Naive thymus-derived CD4-positive, alpha-beta T cell (primary cell): Measurements from ENCODE around the gene ADAMTS16. TPM values are rescaled to one million over a fixed set of nuclear protein-coding genes. Genes with fewer than 3 reads are reported as not detected.

Experiments
- ATAC-seq: fragments of 150-1000 bp; cut with Tn5 transposase; 2 replicates; pipeline ENCODE4 v1.10.0; 2021; ENCODE audit warnings: mild to moderate bottlenecking, moderate library complexity
- CTCF ChIA-PET: fragments of 350-600 bp; sonication (Branson Sonifier 250); formaldehyde crosslinking; loops from one replicate; lab custom pipeline; 2021; ENCODE audit warnings: antibody characterized with exemption; lab: Charles Lee
- POLR2A ChIA-PET: fragments of 350-600 bp; sonication (Branson Sonifier 250); formaldehyde crosslinking; loops from one replicate; lab custom pipeline; 2021; ENCODE audit warnings: antibody characterized with exemption, inconsistent platforms; lab: Charles Lee
- DNase-seq, 9 donors: peaks; one replicate each; pipeline versions ENCODE4 v3.0.0 to v3.0.0-alpha.2; 2020 to 2022; ENCODE audit warnings: mixed read lengths in 1 of 9
- H3K27ac ChIP-seq: one replicate; pipeline ENCODE4 v1.7.0; 2013; ENCODE audit warnings: mild to moderate bottlenecking, low read depth, low read length, moderate library complexity
- H3K27me3 ChIP-seq, 2 donors: one replicate each; pipeline ENCODE4 v1.7.0; 2013; ENCODE audit warnings: low read length in 2 of 2, mild to moderate bottlenecking in 2 of 2, moderate library complexity in 2 of 2; ENCODE audit not compliant: control insufficient read depth in 2 of 2, insufficient read depth in 2 of 2
- H3K36me3 ChIP-seq, 3 experiments: 1 replicate in 2 of 3; 2 replicates in 1 of 3; pipeline ENCODE4 v1.7.0; 2013; ENCODE audit warnings: low read length in 3 of 3, mild to moderate bottlenecking in 3 of 3, moderate library complexity in 1 of 3; ENCODE audit not compliant: insufficient read depth in 3 of 3, control insufficient read depth in 2 of 3
- H3K4me1 ChIP-seq, 2 donors: one replicate each; pipeline ENCODE4 v1.7.0; 2013; ENCODE audit warnings: low read length in 2 of 2, mild to moderate bottlenecking in 2 of 2, moderate library complexity in 1 of 2; ENCODE audit not compliant: control insufficient read depth in 2 of 2, insufficient read depth in 2 of 2
- H3K4me3 ChIP-seq: 2 replicates; pipeline ENCODE4 v1.7.0; 2013; ENCODE audit warnings: mild to moderate bottlenecking, low read length
- H3K9me3 ChIP-seq, 3 experiments: 1 replicate in 2 of 3; 2 replicates in 1 of 3; pipeline ENCODE4 v1.7.0; 2013; ENCODE audit warnings: low read length in 3 of 3; ENCODE audit not compliant: control insufficient read depth in 2 of 3
- H3K27ac Mint-ChIP-seq, 9 donors: one replicate each; pipeline ENCODE4 v1.8.0; 2020 to 2022; ENCODE audit warnings: mixed read lengths in 9 of 9, mild to moderate bottlenecking in 8 of 9, moderate library complexity in 5 of 9, inconsistent platforms in 2 of 9
- H3K27me3 Mint-ChIP-seq, 5 donors: one replicate each; pipeline ENCODE4 v1.8.0; 2021 to 2022; ENCODE audit warnings: mixed read lengths in 5 of 5, mild to moderate bottlenecking in 1 of 5
- H3K36me3 Mint-ChIP-seq, 5 donors: one replicate each; pipeline ENCODE4 v1.8.0; 2020 to 2022; ENCODE audit warnings: mixed read lengths in 5 of 5, mild to moderate bottlenecking in 3 of 5, inconsistent platforms in 1 of 5
- H3K4me1 Mint-ChIP-seq, 7 donors: one replicate each; pipeline ENCODE4 v1.8.0; 2020 to 2022; ENCODE audit warnings: mixed read lengths in 7 of 7, mild to moderate bottlenecking in 3 of 7, inconsistent platforms in 1 of 7
- H3K4me3 Mint-ChIP-seq, 10 donors: one replicate each; pipeline ENCODE4 v1.8.0; 2020 to 2022; ENCODE audit warnings: mild to moderate bottlenecking in 10 of 10, mixed read lengths in 10 of 10, moderate library complexity in 6 of 10, inconsistent platforms in 2 of 10
- H3K9me3 Mint-ChIP-seq, 11 donors: one replicate each; pipeline ENCODE4 v1.8.0; 2020 to 2022; ENCODE audit warnings: mixed read lengths in 11 of 11, mild to moderate bottlenecking in 4 of 11, inconsistent platforms in 1 of 11, moderate library complexity in 1 of 11
- intact Hi-C, 2 donors: fragments of 100-400 bp; cut with micrococcal nuclease; formaldehyde crosslinking; loops; one replicate each; pipeline ENCODE4 v1.15.1; 2023
- polyA plus RNA-seq, 2 donors: library from polyadenylated mRNA; unstranded; fragments of 300-500 nt; fragmentation: Illumina TruSeq; gene quantifications; one replicate each; pipeline ENCODE4 v1.2.3, GENCODE V29; 2021
- total RNA-seq, 6 experiments: library from RNA in 5 of 6; stranded (reverse) in 5 of 6; gene quantifications; 1 replicate in 5 of 6; 2 replicates in 1 of 6; pipeline ENCODE4 v1.2.3 and lab custom pipeline; 2021 to 2026

ADAMTS16 gene
- total and polyA plus RNA-seq, 7 experiments from 2014 or later = not detected

DNA sequence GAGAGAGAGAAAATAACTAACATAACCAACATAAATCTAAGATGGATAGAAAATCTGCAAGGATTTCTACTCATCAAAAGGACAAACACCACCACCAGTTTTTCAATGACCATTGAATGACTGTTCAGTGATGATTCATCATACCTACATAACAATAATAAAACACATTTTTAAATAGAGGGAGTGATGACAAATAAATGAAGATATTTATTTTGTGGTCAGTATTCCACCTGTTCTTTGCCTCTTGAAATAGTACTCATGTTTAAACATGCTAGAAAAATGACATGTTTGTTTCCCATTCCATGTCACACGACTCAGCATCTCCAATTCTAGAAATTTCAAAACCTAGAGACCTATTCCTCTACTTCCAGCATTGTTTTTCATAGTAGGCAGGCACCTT, 34.6 kb upstream of the ADAMTS16 start:
- CTCF ChIA-PET = no interaction called here

DNA sequence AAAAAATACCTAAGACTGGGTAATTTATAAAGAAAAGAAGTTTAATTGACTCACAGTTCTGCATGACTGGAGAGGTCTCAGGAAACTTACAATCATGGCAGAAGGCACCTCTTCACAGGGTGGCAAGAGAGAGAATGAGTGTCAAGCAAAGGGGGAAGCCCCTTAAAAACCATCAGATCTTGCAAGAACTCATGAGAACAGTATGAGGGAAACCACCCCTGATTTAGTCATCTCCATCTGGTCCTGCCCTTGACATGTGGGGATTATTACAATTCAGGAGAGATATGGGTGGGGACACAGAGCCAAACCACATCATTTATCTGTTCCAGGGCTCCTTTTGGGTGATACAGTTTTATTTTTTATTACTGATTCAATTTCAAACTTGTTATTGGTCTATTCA, 23.2 kb upstream of the ADAMTS16 start:
- Mint-ChIP-seq H3K4me1 (peaks cover 0 to 2% (median 0%) of the 10 kb centered on the region in 7 donors), H3K27ac (no peak overlapping the region), H3K9me3 (peaks cover 0 to 33% (median 9%) of the 10 kb centered on the region in 11 donors), H3K4me3 (no peak overlapping the region), H3K36me3 (no peaks in the 10 kb centered on the region), H3K27me3 (peaks cover 0 to 22% (median 6%) of the 10 kb centered on the region in 5 donors)
- DNase-seq (no peak), ATAC-seq (no peak)
- intact Hi-C loops = no loop called here
- ChIA-PET POLR2A (no interaction called here), CTCF (no interaction called here)
- Histone ChIP-seq H3K4me3 (no peak overlapping the region), H3K9me3 (no peaks in the 10 kb centered on the region), H3K27me3 (no peaks in the 10 kb centered on the region), H3K4me1 (no peaks in the 10 kb centered on the region), H3K27ac (no peak overlapping the region), H3K36me3 (no peaks in the 10 kb centered on the region)

More for the DNA sequence above, 34.6 kb upstream of the ADAMTS16 start:
- Mint-ChIP-seq H3K36me3 (no peaks in the 10 kb centered on the region), H3K4me1 (no peaks in the 10 kb centered on the region), H3K4me3 (no peak overlapping the region), H3K27me3 (peaks cover 0 to 5% (median 0%) of the 10 kb centered on the region in 5 donors), H3K27ac (no peak overlapping the region), H3K9me3 (peaks cover 0 to 13% (median 0%) of the 10 kb centered on the region in 11 donors)
- intact Hi-C loops = no loop called here
- no peak for DNase-seq
- H3K9me3 ChIP-seq = no peaks in the 10 kb centered on the region
- H3K27me3 ChIP-seq = no peaks in the 10 kb centered on the region
- POLR2A ChIA-PET = no interaction called here
- ATAC-seq = no peak
- H3K4me3 ChIP-seq = no peak overlapping the region
- no peaks in the 10 kb centered on the region for H3K4me1 ChIP-seq
- no peaks in the 10 kb centered on the region for H3K36me3 ChIP-seq
- H3K27ac ChIP-seq = no peak overlapping the region

DNA sequence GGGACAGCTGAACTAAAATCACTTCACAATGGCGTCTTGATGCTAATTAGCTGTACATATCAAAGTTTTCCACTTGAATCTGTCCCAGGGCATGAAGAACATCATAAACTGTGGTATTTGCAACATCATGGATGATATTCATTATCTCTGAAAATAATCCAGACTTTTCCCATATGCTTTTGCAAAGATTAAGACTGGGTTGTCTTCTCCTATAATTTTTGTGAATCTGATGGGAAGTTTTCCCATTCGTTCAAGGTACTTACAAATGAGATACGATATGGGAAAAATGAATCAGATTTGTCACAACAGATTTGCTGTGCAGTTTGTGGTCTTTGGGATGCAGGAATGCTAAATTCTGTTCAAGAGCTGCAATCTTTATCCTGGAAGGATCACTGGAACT, 17.4 kb upstream of the ADAMTS16 start:
- ChIA-PET CTCF (no interaction called here), POLR2A (no interaction called here)
- Mint-ChIP-seq H3K4me1 (peaks cover 0 to 2% (median 0%) of the 10 kb centered on the region in 7 donors), H3K9me3 (peaks cover 0 to 22% (median 6%) of the 10 kb centered on the region in 11 donors), H3K27ac (no peak overlapping the region), H3K4me3 (no peak overlapping the region), H3K36me3 (no peaks in the 10 kb centered on the region), H3K27me3 (peaks cover 0 to 32% (median 16%) of the 10 kb centered on the region in 5 donors)
- H3K9me3 ChIP-seq = no peaks in the 10 kb centered on the region
- H3K36me3 ChIP-seq = no peaks in the 10 kb centered on the region
- DNase-seq (no peak), ATAC-seq (no peak)
- H3K27me3 ChIP-seq = no peaks in the 10 kb centered on the region
- intact Hi-C loops = no loop called here
- no peak overlapping the region for H3K27ac ChIP-seq
- no peak overlapping the region for H3K4me3 ChIP-seq
- H3K4me1 ChIP-seq = no peaks in the 10 kb centered on the region

- POLR2A ChIA-PET = no interaction called here
- Histone ChIP-seq H3K27me3 (no peaks in the 10 kb centered on the region), H3K4me1 (no peaks in the 10 kb centered on the region), H3K4me3 (no peak overlapping the region), H3K9me3 (no peaks in the 10 kb centered on the region), H3K36me3 (no peaks in the 10 kb centered on the region), H3K27ac (no peak overlapping the region)
- peaks cover 0 to 2% (median 0%) of the 10 kb centered on the region in 7 donors for H3K4me1 Mint-ChIP-seq
- DNase-seq = no peak
- H3K27me3 Mint-ChIP-seq = peaks cover 0 to 28% (median 16%) of the 10 kb centered on the region in 5 donors
- intact Hi-C loops = no loop called here
- no peak for ATAC-seq
- no peaks in the 10 kb centered on the region for H3K36me3 Mint-ChIP-seq
- CTCF ChIA-PET = interaction anchor here (0.9 kb wide), 1 partner anchor 17 kb away, joined by 3 read pairs; no protein-coding TSS in a partner anchor
- no peak overlapping the region for H3K27ac Mint-ChIP-seq
- peaks cover 0 to 9% (median 4%) of the 10 kb centered on the region in 11 donors for H3K9me3 Mint-ChIP-seq
- H3K4me3 Mint-ChIP-seq = no peak overlapping the region
Measured at GRCh38 chr5:5124231-5124630, 15.9 kb upstream of the ADAMTS16 start.

DNA sequence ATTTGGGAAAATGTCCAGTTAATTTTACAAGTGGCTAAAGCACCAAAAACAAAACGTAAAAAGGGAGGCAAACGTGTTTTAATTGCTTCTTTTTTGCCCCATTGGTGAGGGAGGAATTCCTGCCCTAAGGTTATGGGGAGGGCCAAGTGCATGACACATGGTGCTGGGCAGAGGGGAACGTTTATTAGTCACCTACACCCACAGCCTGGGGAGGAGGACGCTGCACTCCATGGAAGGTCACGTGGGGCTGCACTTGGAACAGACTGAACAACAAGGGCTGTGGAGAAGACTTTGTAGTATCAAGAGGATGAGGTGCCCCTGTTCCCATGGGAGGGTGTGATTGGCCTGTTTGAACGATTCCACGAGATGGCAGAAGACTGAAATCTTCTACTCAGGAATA, 13.7 kb upstream of the ADAMTS16 start:
- ATAC-seq = no peak
- Mint-ChIP-seq H3K27me3 (peaks cover 0 to 23% (median 15%) of the 10 kb centered on the region in 5 donors), H3K4me1 (no peaks in the 10 kb centered on the region), H3K27ac (no peak overlapping the region), H3K4me3 (no peak overlapping the region), H3K36me3 (no peaks in the 10 kb centered on the region), H3K9me3 (peaks cover 0 to 4% (median 0%) of the 10 kb centered on the region in 11 donors)
- Histone ChIP-seq H3K36me3 (no peaks in the 10 kb centered on the region), H3K27ac (no peak overlapping the region), H3K9me3 (no peaks in the 10 kb centered on the region), H3K27me3 (no peaks in the 10 kb centered on the region), H3K4me3 (no peak overlapping the region), H3K4me1 (no peaks in the 10 kb centered on the region)
- CTCF ChIA-PET = no interaction called here
- POLR2A ChIA-PET = no interaction called here
- no peak for DNase-seq
- intact Hi-C loops = no loop called here

- H3K4me3 ChIP-seq = no peak overlapping the region
- H3K9me3 ChIP-seq = no peaks in the 10 kb centered on the region
- Mint-ChIP-seq H3K4me1 (no peaks in the 10 kb centered on the region), H3K36me3 (no peaks in the 10 kb centered on the region), H3K4me3 (no peak overlapping the region), H3K27ac (no peak overlapping the region), H3K9me3 (peaks cover 0 to 4% (median 0%) of the 10 kb centered on the region in 11 donors), H3K27me3 (peaks cover 0 to 17% (median 13%) of the 10 kb centered on the region in 5 donors)
- no peaks in the 10 kb centered on the region for H3K36me3 ChIP-seq
- no peak for DNase-seq
- ChIA-PET POLR2A (no interaction called here), CTCF (no interaction called here)
- intact Hi-C loops = no loop called here
- no peak overlapping the region for H3K27ac ChIP-seq
- no peak for ATAC-seq
- H3K4me1 ChIP-seq = no peaks in the 10 kb centered on the region
- H3K27me3 ChIP-seq = no peaks in the 10 kb centered on the region
Measured at GRCh38 chr5:5128766-5129165, 11.4 kb upstream of the ADAMTS16 start.

DNA sequence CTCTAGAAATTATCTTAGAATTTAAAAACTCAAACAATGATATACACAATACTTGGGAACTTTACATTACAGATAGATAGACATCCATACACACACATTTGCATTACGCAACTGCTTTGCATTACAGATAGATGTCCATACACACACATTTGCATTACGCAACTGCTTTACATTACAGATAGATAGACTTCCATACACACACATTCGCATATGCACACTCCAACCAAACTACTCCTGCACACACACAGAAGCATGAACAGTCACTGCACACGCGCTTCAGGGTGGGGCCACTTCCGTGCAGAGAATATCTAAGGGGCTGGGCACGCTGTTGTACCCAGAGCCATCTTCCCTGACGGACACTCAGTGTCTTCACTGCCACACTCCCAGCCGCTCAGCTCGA, 7.9 kb upstream of the ADAMTS16 start:
- no peak overlapping the region for H3K27ac Mint-ChIP-seq
- Histone ChIP-seq H3K27ac (no peak overlapping the region), H3K4me1 (no peaks in the 10 kb centered on the region), H3K36me3 (no peaks in the 10 kb centered on the region), H3K4me3 (no peak overlapping the region), H3K27me3 (no peaks in the 10 kb centered on the region), H3K9me3 (no peaks in the 10 kb centered on the region)
- peaks cover 0 to 6% (median 0%) of the 10 kb centered on the region in 11 donors for H3K9me3 Mint-ChIP-seq
- no peaks in the 10 kb centered on the region for H3K4me1 Mint-ChIP-seq
- ChIA-PET CTCF (no interaction called here), POLR2A (no interaction called here)
- H3K4me3 Mint-ChIP-seq = no peak overlapping the region
- intact Hi-C loops = no loop called here
- H3K36me3 Mint-ChIP-seq = no peaks in the 10 kb centered on the region
- ATAC-seq = no peak
- DNase-seq = no peak
- peaks cover 0 to 10% (median 6%) of the 10 kb centered on the region in 5 donors for H3K27me3 Mint-ChIP-seq
